GM19239 (cell line): ENCODE results near the gene TMEM94.
"Not testable (repeated sequence)": the region's sequence is repeated elsewhere in the genome, so short reads cannot be mapped to it uniquely, and the experiment has no call there.

Experiments
- DNase-seq: peaks from one replicate; pipeline ENCODE4 v3.0.0; 2011; ENCODE audit warnings: low spot score; ENCODE audit not compliant: insufficient read length
- FAIRE-seq: peaks from 2 replicates; lab custom pipeline; 2011; peaks lifted over from hg19 to GRCh38; lab: Jason Lieb, UNC

The TMEM94 gene

GRCh38 chr17:75474736-75475135 is 18.3 kb downstream of the TMEM94 start:
- no peak for DNase-seq
- FAIRE-seq = no peak

- no peak for FAIRE-seq
Measured at GRCh38 chr17:75475144-75475835, 18.9 kb downstream of the TMEM94 start.

GRCh38 chr17:75475851-75476250 is 19.4 kb downstream of the TMEM94 start:
- DNase-seq (no peak), FAIRE-seq (no peak)

More at GRCh38 chr17:75475144-75475835, 18.9 kb downstream of the TMEM94 start:
- DNase-seq = no peak

- no peak for DNase-seq
- FAIRE-seq = no peak
Measured at GRCh38 chr17:75476271-75476671, 19.8 kb downstream of the TMEM94 start.

GRCh38 chr17:75476752-75477489 is 20.5 kb downstream of the TMEM94 start:
- DNase-seq (no peak), FAIRE-seq (no peak)

GRCh38 chr17:75477490-75477862 is 21.0 kb downstream of the TMEM94 start:
- FAIRE-seq, DNase-seq: not testable (repeated sequence)

- DNase-seq = no peak
Measured at GRCh38 chr17:75478508-75478907, 22.1 kb downstream of the TMEM94 start.

GRCh38 chr17:75480281-75480680 is 23.8 kb downstream of the TMEM94 start:
- DNase-seq = no peak
- no peak for FAIRE-seq

More at GRCh38 chr17:75478508-75478907, 22.1 kb downstream of the TMEM94 start:
- FAIRE-seq = no peak

GRCh38 chr17:75481194-75482068 is 25.0 kb downstream of the TMEM94 start:
- FAIRE-seq = no peak
- no peak for DNase-seq

GRCh38 chr17:75482098-75482942 is 25.9 kb downstream of the TMEM94 start:
- FAIRE-seq (no peak), DNase-seq (no peak)

- FAIRE-seq (no peak), DNase-seq (no peak)
Measured at GRCh38 chr17:75485688-75486087, 29.3 kb downstream of the TMEM94 start.

- no peak for DNase-seq
- no peak for FAIRE-seq
Measured at GRCh38 chr17:75486151-75486550, 29.7 kb downstream of the TMEM94 start.

GRCh38 chr17:75486951-75487350 is 30.5 kb downstream of the TMEM94 start:
- FAIRE-seq = peak; percentile 31
- DNase-seq = no peak

GRCh38 chr17:75487351-75488070 is 31.1 kb downstream of the TMEM94 start:
- DNase-seq = peak; percentile 87
- FAIRE-seq = peak; percentile 95

- DNase-seq (no peak), FAIRE-seq (no peak)
Measured at GRCh38 chr17:75488693-75489510, 32.5 kb downstream of the TMEM94 start.

- DNase-seq (no peak), FAIRE-seq (no peak)
Measured at GRCh38 chr17:75489511-75489955, 33.1 kb downstream of the TMEM94 start.

- FAIRE-seq = no peak
- no peak for DNase-seq
Measured at GRCh38 chr17:75490173-75490743, 33.8 kb downstream of the TMEM94 start.
